Right lobe of liver (tissue), 6 donors: ENCODE measurements around the gene RUNDC3A. TPM values are rescaled to one million over a fixed set of nuclear protein-coding genes. Genes with fewer than 3 reads are reported as not detected.

ENCODE experiments used
- ATAC-seq, 4 donors: fragments of 200-7000 bp; cut with Tn5 transposase; one replicate each; pipeline ENCODE4 v1.9.1; 2020; ENCODE audit warnings: mild to moderate bottlenecking in 4 of 4, moderate library complexity in 4 of 4
- DNase-seq, 3 donors: peaks; one replicate each; pipeline ENCODE4 v3.0.0-alpha.2; 2020
- H3K27ac ChIP-seq, 3 donors: fragments of 200-600 bp; one replicate each; pipeline ENCODE4 v1.8.0; 2022
- H3K27me3 ChIP-seq, 2 donors: fragments of 200-600 bp; one replicate each; pipeline ENCODE4 v1.8.0; 2022
- H3K36me3 ChIP-seq, 4 donors: fragments of 200-600 bp; sonication (generic) in 1 of 4; one replicate each; pipeline versions ENCODE4 v1.5.1 to v1.8.0; 2017 to 2022; ENCODE audit warnings: control low read depth in 1 of 4
- H3K4me1 ChIP-seq, 4 donors: fragments of 200-600 bp; sonication (generic) in 1 of 4; one replicate each; pipeline versions ENCODE4 v1.5.1 to v1.8.0; 2017 to 2022; ENCODE audit warnings: control low read depth in 1 of 4
- H3K4me3 ChIP-seq, 3 donors: fragments of 200-600 bp; one replicate each; pipeline ENCODE4 v1.8.0; 2022
- H3K9me3 ChIP-seq, 4 donors: fragments of 200-600 bp; sonication (generic) in 1 of 4; one replicate each; pipeline versions ENCODE4 v1.5.1 to v1.8.0; 2017 to 2022; ENCODE audit warnings: control low read depth in 1 of 4
- POLR2A ChIP-seq: fragments of 450-650 bp; IDR thresholded peaks from one replicate; pipeline ENCODE4 v1.6.1; 2017; ENCODE audit warnings: antibody characterized with exemption, mild to moderate bottlenecking
- WGBS: methylation state at CpG from one replicate; pipeline ENCODE4 v1.1.6; 2018; ENCODE audit warnings: low coverage, low lambda C conversion rate; ENCODE audit not compliant: insufficient coverage; ENCODE audit errors: missing lambda C conversion rate; 5-methylcytosine and 5-hydroxymethylcytosine counted together
- intact Hi-C, 2 donors: fragments of 100-400 bp; cut with DNase I; formaldehyde crosslinking; loops; one replicate each; pipeline versions ENCODE4 v1.11.2 to v1.14.1; 2022
- long read RNA-seq: library from polyadenylated mRNA; unstranded; transcript quantifications from one replicate; pipeline ENCODE4 v2.0.0, GENCODE V29; 2019
- total RNA-seq, 6 experiments: library from RNA; depleted of rRNA in 2 of 6; stranded (reverse); fragments of >200 nt in 2 of 6; fragmentation: NEBNext Ultra II Directional in 3 of 6; extraction: Animal tissue kit (Norgen Biotek cat#: 25700) in 3 of 6; gene quantifications; one replicate each; pipeline versions ENCODE4 v1.1.0 to v1.2.4, GENCODE V29; 2016 to 2023
- TF ChIP-seq, protein P1 (sequence below), 4 donors: fragments of 200-600 bp in 3 of 4; fragments of 450-650 bp in 1 of 4; IDR thresholded peaks; one replicate each; pipeline versions ENCODE4 v1.5.1 to v1.8.0; 2016 to 2022; ENCODE audit warnings: antibody characterized with exemption in 4 of 4, mild to moderate bottlenecking in 2 of 4
- donor health status: DM: no; HTN: yes; CAD: no.
- donor health status: DM: no; HTN: no; CAD: no.
- donor health status: DM: no; HTN: no; CAD: no.
- donor health status: DM: no; HTN: yes; CAD: no.
- donor health status: DM: no; HTN: yes; CAD: no.

RUNDC3A gene
- under 1 TPM in 2 of 6 experiments, not detected in 4; 0.12 to 0.75 TPM for total RNA-seq
- long read RNA-seq, result 0 reads

DNA sequence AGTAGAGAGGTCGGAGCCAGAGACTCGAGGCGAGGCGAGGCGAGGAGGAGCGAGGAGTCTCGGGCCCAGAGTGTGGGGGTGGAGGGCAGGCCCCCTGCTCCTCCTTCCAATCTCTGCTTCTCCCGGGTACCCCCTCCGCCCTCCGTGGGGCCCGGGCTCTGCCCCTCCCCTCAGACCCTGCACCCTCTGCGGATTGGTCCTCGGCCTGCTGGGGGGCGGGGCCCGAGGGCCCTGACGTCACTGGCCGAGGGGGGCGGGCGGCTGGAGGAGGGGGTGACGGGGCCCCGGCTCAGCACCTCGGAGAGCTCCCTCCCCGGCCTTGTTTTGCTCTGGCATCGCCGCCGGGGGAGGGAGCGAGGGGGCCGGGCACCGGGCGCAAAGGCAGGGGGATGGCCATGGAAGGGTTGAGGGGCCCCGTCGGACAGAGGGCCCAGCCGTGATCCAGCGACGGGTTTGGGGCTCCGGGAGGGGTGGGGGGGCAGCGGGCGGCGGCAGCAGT lies at the start of gene RUNDC3A:
RUNDC3A (plus strand) TSS at position 282 of the 499 bp plus-strand sequence. CDS start 232 bp downstream, outside the sequence.
- Histone ChIP-seq H3K4me3 (peak within 1 kb of the TSS; percentile 26 to 31 (median 26)), H3K36me3 (no peaks in the 10 kb centered on the region), H3K4me1 (peaks cover 0 to 12% (median 5%) of the 10 kb centered on the region in 4 donors), H3K27me3 (peaks cover 0 to 7% of the 10 kb centered on the region in 2 donors), H3K27ac (no peak within 1 kb of the TSS), H3K9me3 (no peaks in the 10 kb centered on the region)
- ATAC-seq, result peak; percentile 87 to 95 (median 92)
- intact Hi-C loops, result no loop called here
- no peak for TF ChIP-seq POLR2A
- TF ChIP-seq, protein P1, sequence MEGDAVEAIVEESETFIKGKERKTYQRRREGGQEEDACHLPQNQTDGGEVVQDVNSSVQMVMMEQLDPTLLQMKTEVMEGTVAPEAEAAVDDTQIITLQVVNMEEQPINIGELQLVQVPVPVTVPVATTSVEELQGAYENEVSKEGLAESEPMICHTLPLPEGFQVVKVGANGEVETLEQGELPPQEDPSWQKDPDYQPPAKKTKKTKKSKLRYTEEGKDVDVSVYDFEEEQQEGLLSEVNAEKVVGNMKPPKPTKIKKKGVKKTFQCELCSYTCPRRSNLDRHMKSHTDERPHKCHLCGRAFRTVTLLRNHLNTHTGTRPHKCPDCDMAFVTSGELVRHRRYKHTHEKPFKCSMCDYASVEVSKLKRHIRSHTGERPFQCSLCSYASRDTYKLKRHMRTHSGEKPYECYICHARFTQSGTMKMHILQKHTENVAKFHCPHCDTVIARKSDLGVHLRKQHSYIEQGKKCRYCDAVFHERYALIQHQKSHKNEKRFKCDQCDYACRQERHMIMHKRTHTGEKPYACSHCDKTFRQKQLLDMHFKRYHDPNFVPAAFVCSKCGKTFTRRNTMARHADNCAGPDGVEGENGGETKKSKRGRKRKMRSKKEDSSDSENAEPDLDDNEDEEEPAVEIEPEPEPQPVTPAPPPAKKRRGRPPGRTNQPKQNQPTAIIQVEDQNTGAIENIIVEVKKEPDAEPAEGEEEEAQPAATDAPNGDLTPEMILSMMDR (IDR thresholded peaks at IDR 0.05), result no peak
- DNase-seq, result peak; percentile 68 to 78 (median 76)
- WGBS, result 2% methylated on average over 10 of the region's 39 CpGs

DNA sequence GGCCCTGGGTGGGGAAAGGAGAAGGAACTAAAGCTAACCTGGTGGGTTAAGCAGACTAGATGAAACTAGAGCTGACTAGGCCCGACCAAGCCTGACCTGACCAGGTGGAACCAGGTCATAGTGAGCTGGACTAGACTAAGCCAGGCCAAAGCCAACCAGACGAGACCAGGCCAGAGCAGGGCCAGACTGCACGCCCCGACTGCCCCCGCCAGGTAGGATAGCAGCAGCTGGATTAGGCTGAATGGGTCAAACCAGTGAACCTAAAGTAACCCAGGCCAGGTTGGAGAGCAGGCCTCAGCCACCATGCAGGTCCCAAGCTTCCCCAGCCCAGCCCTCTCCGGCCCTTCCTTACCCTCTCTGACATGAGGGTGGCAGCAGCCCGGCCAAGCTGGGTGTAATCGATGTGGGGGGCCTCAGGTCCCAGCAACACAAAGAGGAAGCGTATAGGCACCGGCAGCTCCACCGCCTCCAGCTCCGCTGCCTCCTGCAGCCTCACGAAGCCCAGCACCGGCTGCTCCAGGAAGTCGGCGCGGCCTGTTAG lies 49.5 kb upstream of the RUNDC3A start:
- no peak for ATAC-seq
- Histone ChIP-seq H3K36me3 (no peaks in the 10 kb centered on the region), H3K4me1 (no peaks in the 10 kb centered on the region), H3K4me3 (no peak overlapping the region), H3K27me3 (no peaks in the 10 kb centered on the region), H3K9me3 (no peaks in the 10 kb centered on the region), H3K27ac (no peak overlapping the region)
- no peak for DNase-seq
- WGBS, result 90% methylated on average over 2 of the region's 17 CpGs
- TF ChIP-seq, protein P1 (IDR thresholded peaks at IDR 0.05), result no peak
- no peak for TF ChIP-seq POLR2A
- intact Hi-C loops, result no loop called here

DNA sequence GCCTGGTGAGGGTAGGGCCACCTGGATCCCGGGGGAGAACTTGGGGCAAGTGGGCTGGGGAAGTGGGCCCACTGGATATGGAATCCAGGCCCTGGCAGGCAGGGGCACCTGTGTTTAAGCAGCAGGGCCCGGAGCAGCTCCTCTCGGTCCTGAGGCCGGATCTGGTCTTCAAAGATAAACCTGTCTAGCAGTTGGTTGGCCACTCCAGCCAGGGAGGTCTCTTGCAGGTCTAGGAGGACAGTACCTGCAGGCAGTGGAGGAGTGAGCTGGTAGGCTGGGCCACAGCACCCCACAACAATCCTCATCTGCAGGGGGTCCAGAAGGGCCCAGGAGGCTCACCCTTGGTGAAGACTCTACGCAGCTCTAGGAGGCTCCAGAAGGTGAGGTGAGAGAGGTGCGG lies 48.1 kb upstream of the RUNDC3A start:
- Histone ChIP-seq H3K9me3 (no peaks in the 10 kb centered on the region), H3K27ac (no peak overlapping the region), H3K27me3 (no peaks in the 10 kb centered on the region), H3K36me3 (no peaks in the 10 kb centered on the region), H3K4me3 (no peak overlapping the region), H3K4me1 (no peaks in the 10 kb centered on the region)
- ATAC-seq (no peak), DNase-seq (no peak)
- WGBS, result no CpG with 5 or more reads among the region's 6 CpGs
- intact Hi-C loops, result no loop called here
- no peak for TF ChIP-seq POLR2A
- TF ChIP-seq, protein P1 (IDR thresholded peaks at IDR 0.05), result no peak

DNA sequence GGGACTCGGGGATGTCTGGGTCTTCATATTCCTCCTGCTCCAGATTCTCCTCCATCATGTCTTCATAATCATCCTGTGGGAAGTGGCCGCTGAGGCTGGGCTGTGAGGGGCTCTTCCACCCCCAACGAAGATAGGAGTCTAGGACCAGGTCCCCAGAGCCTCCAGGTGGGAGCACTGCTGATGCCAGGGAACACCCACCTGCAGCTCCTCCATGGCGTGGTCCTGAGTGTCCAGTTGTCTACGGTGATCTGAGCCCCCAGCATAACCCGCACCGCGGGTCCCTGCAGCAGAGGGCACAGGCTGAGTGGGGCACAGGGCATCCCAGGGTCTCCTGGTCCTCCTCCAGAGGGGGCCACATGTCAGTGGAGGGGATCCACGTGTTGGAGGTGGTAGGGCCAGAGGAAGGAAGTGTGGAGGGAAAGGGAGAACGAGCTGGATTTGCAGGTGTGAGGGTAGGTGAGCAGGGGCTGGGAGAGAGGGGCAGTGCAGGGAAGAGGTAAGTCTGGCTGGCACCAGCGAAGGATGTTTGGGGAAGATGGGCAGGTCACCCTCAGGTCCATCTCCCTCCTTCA lies 45.7 kb upstream of the RUNDC3A start:
- 50% methylated on average over 2 of the region's 11 CpGs for WGBS
- no peak for ATAC-seq

More for the DNA sequence above, 45.7 kb upstream of the RUNDC3A start:
- DNase-seq, result no peak
- Histone ChIP-seq H3K4me1 (no peaks in the 10 kb centered on the region), H3K9me3 (no peaks in the 10 kb centered on the region), H3K27me3 (no peaks in the 10 kb centered on the region), H3K4me3 (no peak overlapping the region), H3K36me3 (no peaks in the 10 kb centered on the region), H3K27ac (no peak overlapping the region)
- no peak for TF ChIP-seq POLR2A
- TF ChIP-seq, protein P1 (IDR thresholded peaks at IDR 0.05), result no peak
- intact Hi-C loops, result no loop called here
